ENCODE results near the gene PARVG.

Gene PARVG

DNA sequence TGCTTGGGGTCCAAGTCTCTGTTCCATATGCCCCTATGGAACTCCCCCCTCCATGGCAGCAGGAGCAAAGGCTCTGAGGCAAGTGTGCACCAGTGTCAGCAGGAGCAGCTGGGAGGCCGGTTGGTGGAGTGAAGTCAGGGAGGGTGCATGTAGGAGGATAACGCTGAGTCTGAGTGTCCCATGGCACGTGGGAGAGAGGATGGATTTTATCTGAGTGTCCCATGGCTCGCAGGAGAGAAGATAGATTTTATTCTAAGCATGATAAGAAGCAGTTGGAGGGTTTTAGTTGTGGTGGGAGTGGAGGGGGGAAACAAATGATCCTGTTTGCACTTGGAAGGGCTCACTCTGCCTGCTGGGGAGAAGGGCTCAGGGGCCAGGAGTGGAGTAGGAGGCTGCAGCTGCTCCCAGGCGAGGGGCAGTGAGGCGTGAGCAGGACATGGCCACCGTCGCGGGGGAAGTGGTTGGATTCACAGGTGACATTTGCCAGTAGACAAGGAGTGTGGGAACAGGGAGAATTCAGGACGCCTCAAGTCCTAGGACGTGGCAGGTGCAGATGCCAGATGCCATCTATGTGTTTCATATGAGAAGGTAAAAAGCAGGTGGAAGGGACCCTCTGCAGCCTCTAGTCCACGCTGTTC is 33.6 kb upstream of the PARVG start:
- H3K4me2 ChIP-seq (ENCODE audit: low read length): no peak overlapping the region
- H3K4me1 ChIP-seq (ENCODE audit: low read length): no peaks in the 10 kb centered on the region
- H3K79me2 ChIP-seq (ENCODE audit: low read length): no peaks in the 10 kb centered on the region
- TF ChIP-seq, protein P1, sequence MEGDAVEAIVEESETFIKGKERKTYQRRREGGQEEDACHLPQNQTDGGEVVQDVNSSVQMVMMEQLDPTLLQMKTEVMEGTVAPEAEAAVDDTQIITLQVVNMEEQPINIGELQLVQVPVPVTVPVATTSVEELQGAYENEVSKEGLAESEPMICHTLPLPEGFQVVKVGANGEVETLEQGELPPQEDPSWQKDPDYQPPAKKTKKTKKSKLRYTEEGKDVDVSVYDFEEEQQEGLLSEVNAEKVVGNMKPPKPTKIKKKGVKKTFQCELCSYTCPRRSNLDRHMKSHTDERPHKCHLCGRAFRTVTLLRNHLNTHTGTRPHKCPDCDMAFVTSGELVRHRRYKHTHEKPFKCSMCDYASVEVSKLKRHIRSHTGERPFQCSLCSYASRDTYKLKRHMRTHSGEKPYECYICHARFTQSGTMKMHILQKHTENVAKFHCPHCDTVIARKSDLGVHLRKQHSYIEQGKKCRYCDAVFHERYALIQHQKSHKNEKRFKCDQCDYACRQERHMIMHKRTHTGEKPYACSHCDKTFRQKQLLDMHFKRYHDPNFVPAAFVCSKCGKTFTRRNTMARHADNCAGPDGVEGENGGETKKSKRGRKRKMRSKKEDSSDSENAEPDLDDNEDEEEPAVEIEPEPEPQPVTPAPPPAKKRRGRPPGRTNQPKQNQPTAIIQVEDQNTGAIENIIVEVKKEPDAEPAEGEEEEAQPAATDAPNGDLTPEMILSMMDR (IDR thresholded peaks at IDR 0.05; ENCODE audit: low read depth, low read length): no peak
- no peak for TF ChIP-seq EZH2phosphoT487 (IDR thresholded peaks at IDR 0.05; ENCODE audit: low read depth)
- no peak overlapping the region for H2AFZ ChIP-seq (ENCODE audit: low read depth, low read length)
- H4K20me1 ChIP-seq (ENCODE audit: insufficient read depth, low read length): no peaks in the 10 kb centered on the region
- no peak overlapping the region for H3K9ac ChIP-seq (ENCODE audit: low read length)
- H3K27ac ChIP-seq (ENCODE audit: low read length): no peak overlapping the region
- H3K27me3 ChIP-seq (ENCODE audit: low read depth, low read length): no peaks in the 10 kb centered on the region
- H3K9me3 ChIP-seq (ENCODE audit: insufficient read depth, low read length): no peaks in the 10 kb centered on the region
- H3K36me3 ChIP-seq (replicated peaks; ENCODE audit: low read depth, low read length): peaks cover 12% of the 10 kb centered on the region
- H3K4me3 ChIP-seq (ENCODE audit: low read length): no peak overlapping the region

DNA sequence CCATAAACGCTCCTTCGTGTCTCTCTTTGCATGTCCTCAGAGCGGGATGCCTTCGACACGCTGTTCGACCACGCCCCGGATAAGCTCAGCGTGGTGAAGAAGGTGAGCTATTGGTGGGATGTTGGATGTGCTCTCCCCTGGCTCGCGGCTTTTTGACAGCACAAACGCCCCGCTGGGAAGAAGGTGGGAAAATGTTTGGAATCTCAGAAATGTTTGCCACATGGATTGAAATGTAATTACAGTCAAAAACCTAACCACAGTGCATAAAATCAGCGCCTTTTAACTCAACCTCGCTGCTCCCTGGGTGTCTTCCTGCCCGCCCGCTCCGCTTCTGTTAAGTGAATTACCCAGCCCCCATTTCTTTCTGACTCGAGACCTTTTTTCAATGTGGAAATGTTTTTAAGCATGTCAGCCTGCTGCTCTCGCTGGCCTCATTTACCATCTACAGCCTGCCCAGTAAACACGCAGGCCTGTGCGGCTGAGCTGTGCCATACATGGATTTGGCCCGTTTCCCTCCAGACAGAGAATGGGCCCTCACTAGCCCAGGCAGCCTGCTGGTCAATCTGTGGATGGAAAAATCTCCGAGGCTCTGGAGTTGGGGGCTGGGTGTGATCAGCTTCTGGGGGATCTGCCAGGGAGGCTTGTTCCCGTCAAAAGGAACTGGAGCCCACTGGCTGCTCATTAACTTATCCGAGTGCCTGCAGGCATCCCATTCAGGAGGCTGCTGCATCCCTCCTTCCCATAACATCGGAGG is 32.7 kb upstream of the PARVG start:
- Histone ChIP-seq H3K4me3 (ENCODE audit: low read length) (no peak overlapping the region), H4K20me1 (ENCODE audit: insufficient read depth, low read length) (no peaks in the 10 kb centered on the region), H3K9ac (ENCODE audit: low read length) (no peak overlapping the region), H3K4me2 (ENCODE audit: low read length) (no peak overlapping the region), H3K9me3 (ENCODE audit: insufficient read depth, low read length) (no peaks in the 10 kb centered on the region), H3K4me1 (ENCODE audit: low read length) (no peaks in the 10 kb centered on the region), H2AFZ (ENCODE audit: low read depth, low read length) (no peak overlapping the region), H3K79me2 (ENCODE audit: low read length) (no peaks in the 10 kb centered on the region), H3K36me3 (replicated peaks; ENCODE audit: low read depth, low read length) (peaks cover 10% of the 10 kb centered on the region), H3K27me3 (ENCODE audit: low read depth, low read length) (no peaks in the 10 kb centered on the region), H3K27ac (ENCODE audit: low read length) (no peak overlapping the region)
- TF ChIP-seq, protein P1 (IDR thresholded peaks at IDR 0.05; ENCODE audit: low read depth, low read length): no peak
- TF ChIP-seq EZH2phosphoT487 (IDR thresholded peaks at IDR 0.05; ENCODE audit: low read depth): no peak

DNA sequence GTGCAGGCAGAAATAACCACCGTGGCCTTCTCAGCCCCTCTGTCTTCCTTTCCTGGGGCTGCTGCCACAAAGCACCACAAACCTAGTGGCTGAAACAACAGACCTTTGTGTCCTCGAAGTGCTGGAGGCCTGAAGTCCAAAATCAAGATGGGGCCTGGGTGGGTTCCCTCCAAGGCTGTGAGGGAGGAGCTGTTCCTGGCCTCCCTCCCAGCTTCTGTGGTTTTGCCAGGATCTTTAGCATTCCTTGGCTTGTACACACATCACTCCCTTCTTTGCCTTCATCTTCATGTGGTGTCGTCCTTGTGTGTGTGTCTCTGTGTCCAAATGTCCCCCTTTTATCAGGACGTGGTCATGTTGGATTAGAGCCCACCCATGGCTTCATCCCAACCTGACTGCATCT is 29.0 kb upstream of the PARVG start:
- no peaks in the 10 kb centered on the region for H3K27me3 ChIP-seq (ENCODE audit: low read depth, low read length)
- no peak overlapping the region for H3K4me3 ChIP-seq (ENCODE audit: low read length)
- no peaks in the 10 kb centered on the region for H3K4me1 ChIP-seq (ENCODE audit: low read length)
- no peak for TF ChIP-seq EZH2phosphoT487 (IDR thresholded peaks at IDR 0.05; ENCODE audit: low read depth)
- TF ChIP-seq, protein P1 (IDR thresholded peaks at IDR 0.05; ENCODE audit: low read depth, low read length): no peak
- H3K9me3 ChIP-seq (ENCODE audit: insufficient read depth, low read length): no peaks in the 10 kb centered on the region
- H3K4me2 ChIP-seq (ENCODE audit: low read length): no peak overlapping the region
- H3K36me3 ChIP-seq (replicated peaks; ENCODE audit: low read depth, low read length): peaks cover 10% of the 10 kb centered on the region
- no peaks in the 10 kb centered on the region for H3K79me2 ChIP-seq (ENCODE audit: low read length)
- no peak overlapping the region for H3K27ac ChIP-seq (ENCODE audit: low read length)
- H3K9ac ChIP-seq (ENCODE audit: low read length): no peak overlapping the region
- H2AFZ ChIP-seq (ENCODE audit: low read depth, low read length): no peak overlapping the region
- no peaks in the 10 kb centered on the region for H4K20me1 ChIP-seq (ENCODE audit: insufficient read depth, low read length)

DNA sequence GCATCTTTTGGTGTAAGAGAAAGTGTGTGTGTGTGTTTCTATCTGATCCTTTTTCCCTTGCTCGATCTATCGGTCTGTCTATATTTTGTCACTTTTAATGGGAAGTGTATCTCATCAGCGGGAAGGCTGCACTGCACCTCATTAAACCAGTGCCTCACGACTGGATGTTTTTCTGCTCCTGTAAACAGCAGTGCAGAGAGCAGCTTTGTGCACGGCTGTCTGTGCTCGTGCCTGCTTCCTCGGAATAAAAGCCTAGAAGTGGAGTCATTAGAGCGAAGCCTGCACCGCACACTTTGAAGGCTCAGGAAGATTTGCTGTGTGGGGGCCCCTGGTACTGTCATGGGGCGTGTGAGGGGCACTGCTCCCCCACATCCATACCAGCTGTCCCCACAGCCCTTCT is 27.0 kb upstream of the PARVG start:
- TF ChIP-seq EZH2phosphoT487 (IDR thresholded peaks at IDR 0.05; ENCODE audit: low read depth): no peak
- TF ChIP-seq, protein P1 (IDR thresholded peaks at IDR 0.05; ENCODE audit: low read depth, low read length): no peak
- no peak overlapping the region for H3K4me2 ChIP-seq (ENCODE audit: low read length)
- H3K79me2 ChIP-seq (ENCODE audit: low read length): no peaks in the 10 kb centered on the region
- H2AFZ ChIP-seq (ENCODE audit: low read depth, low read length): no peak overlapping the region
- no peaks in the 10 kb centered on the region for H4K20me1 ChIP-seq (ENCODE audit: insufficient read depth, low read length)
- H3K27me3 ChIP-seq (ENCODE audit: low read depth, low read length): no peaks in the 10 kb centered on the region
- H3K9ac ChIP-seq (ENCODE audit: low read length): no peak overlapping the region
- peaks cover 24% of the 10 kb centered on the region for H3K36me3 ChIP-seq (replicated peaks; ENCODE audit: low read depth, low read length)
- H3K4me3 ChIP-seq (ENCODE audit: low read length): no peak overlapping the region
- H3K9me3 ChIP-seq (ENCODE audit: insufficient read depth, low read length): no peaks in the 10 kb centered on the region
- no peaks in the 10 kb centered on the region for H3K4me1 ChIP-seq (ENCODE audit: low read length)
- no peak overlapping the region for H3K27ac ChIP-seq (ENCODE audit: low read length)

All from OCI-LY3 (cell line).